Activated CD8-positive, alpha-beta T cell treated with anti-CD3 and anti-CD28 coated beads for 36 hours (primary cell): ENCODE measurements around the gene TAAR9. TPM values are rescaled to one million over a fixed set of nuclear protein-coding genes. Genes with fewer than 3 reads are reported as not detected.
"Not testable (repeated sequence)": the region's sequence is repeated elsewhere in the genome, so short reads cannot be mapped to it uniquely, and the experiment has no call there.

Experiments used
- ATAC-seq: fragments of 200-7000 bp; cut with Tn5 transposase; one replicate; pipeline ENCODE4 v1.10.0; 2021; ENCODE audit warnings: mild to moderate bottlenecking, moderate library complexity
- CTCF ChIA-PET: fragments of 350-600 bp; sonication (Branson Sonifier 250); formaldehyde crosslinking; loops from one replicate; lab custom pipeline; 2021; ENCODE audit warnings: antibody characterized with exemption; lab: Charles Lee
- POLR2A ChIA-PET: fragments of 350-600 bp; sonication (Branson Sonifier 250); formaldehyde crosslinking; loops from one replicate; lab custom pipeline; 2021; ENCODE audit warnings: antibody characterized with exemption; lab: Charles Lee
- DNase-seq: peaks from one replicate; pipeline ENCODE4 v3.0.0-alpha.2; 2020
- H3K27ac Mint-ChIP-seq: one replicate; pipeline ENCODE4 v1.8.0; 2021; ENCODE audit warnings: mild to moderate bottlenecking, mixed read lengths
- H3K27me3 Mint-ChIP-seq: one replicate; pipeline ENCODE4 v1.8.0; 2021; ENCODE audit warnings: mixed read lengths
- H3K36me3 Mint-ChIP-seq: one replicate; pipeline ENCODE4 v1.8.0; 2021; ENCODE audit warnings: low read depth, mixed read lengths
- H3K4me1 Mint-ChIP-seq: one replicate; pipeline ENCODE4 v1.8.0; 2021; ENCODE audit warnings: low read depth, mixed read lengths
- H3K4me3 Mint-ChIP-seq: one replicate; pipeline ENCODE4 v1.8.0; 2021; ENCODE audit warnings: mild to moderate bottlenecking, moderate library complexity, mixed read lengths
- H3K9me3 Mint-ChIP-seq: one replicate; pipeline ENCODE4 v1.8.0; 2021; ENCODE audit warnings: mixed read lengths
- intact Hi-C: fragments of 100-400 bp; cut with micrococcal nuclease; formaldehyde crosslinking; loops from one replicate; pipeline ENCODE4 v1.10.0; 2022
- total RNA-seq, 2 experiments: library from RNA; stranded (reverse); gene quantifications; one replicate each; pipeline ENCODE4 v1.2.3, GENCODE V29; 2021
- TF ChIP-seq, protein P1 (sequence below): fragments of 200-600 bp; IDR thresholded peaks from one replicate; pipeline ENCODE4 v1.8.0; 2022; ENCODE audit warnings: antibody characterized with exemption, mild to moderate bottlenecking

TAAR9 gene
- total RNA-seq, 2 experiments from 2014 or later = not detected

DNA sequence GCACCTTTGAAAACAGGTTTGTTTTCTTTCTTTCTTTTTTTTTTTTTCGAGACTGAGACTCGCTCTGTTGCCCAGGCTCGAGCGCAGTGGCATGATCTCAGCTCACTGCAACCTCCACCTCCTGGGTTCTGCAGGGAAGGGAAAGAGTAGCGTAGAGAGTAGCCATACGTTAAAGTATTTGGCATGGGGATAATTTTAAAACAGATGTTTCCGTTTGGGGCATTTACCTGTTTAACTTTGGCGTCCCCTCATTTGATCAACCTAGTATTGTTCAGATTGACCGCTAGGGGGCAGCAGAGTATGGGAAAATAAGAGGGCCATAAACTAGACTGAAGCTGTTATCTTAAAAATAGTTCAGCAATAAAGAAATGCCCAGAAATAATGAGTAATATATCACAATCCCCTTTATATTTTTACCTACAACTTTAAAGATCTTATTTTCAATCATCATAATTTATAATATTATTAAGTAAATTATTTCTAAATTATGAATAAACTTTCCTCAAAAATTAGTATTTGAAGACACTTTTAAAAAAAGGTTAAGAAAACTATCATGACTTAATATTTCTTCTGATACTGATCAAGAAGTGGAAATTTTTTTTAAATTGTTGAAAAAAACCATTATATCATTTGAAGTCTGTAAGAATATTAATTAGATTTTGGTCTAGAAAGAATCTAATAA lies 7.6 kb upstream of the TAAR9 start:
- ChIA-PET CTCF (interaction anchor here (0.6 to 3.6 kb wide), 17 partner anchors 10 to 1385 kb away, joined by 3 to 27 read pairs (median 4); partner anchors contain the start of genes SLC18B1 and STX7), POLR2A (no interaction called here)
- no peaks in the 10 kb centered on the region for H3K4me1 Mint-ChIP-seq
- peak; percentile 75 for ATAC-seq
- H3K4me3 Mint-ChIP-seq = peak overlapping the region; percentile 17
- no peak overlapping the region for H3K27ac Mint-ChIP-seq
- TF ChIP-seq, protein P1, sequence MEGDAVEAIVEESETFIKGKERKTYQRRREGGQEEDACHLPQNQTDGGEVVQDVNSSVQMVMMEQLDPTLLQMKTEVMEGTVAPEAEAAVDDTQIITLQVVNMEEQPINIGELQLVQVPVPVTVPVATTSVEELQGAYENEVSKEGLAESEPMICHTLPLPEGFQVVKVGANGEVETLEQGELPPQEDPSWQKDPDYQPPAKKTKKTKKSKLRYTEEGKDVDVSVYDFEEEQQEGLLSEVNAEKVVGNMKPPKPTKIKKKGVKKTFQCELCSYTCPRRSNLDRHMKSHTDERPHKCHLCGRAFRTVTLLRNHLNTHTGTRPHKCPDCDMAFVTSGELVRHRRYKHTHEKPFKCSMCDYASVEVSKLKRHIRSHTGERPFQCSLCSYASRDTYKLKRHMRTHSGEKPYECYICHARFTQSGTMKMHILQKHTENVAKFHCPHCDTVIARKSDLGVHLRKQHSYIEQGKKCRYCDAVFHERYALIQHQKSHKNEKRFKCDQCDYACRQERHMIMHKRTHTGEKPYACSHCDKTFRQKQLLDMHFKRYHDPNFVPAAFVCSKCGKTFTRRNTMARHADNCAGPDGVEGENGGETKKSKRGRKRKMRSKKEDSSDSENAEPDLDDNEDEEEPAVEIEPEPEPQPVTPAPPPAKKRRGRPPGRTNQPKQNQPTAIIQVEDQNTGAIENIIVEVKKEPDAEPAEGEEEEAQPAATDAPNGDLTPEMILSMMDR = peak; percentile 80
- H3K27me3 Mint-ChIP-seq = peaks cover 10% of the 10 kb centered on the region
- H3K9me3 Mint-ChIP-seq = no peaks in the 10 kb centered on the region
- H3K36me3 Mint-ChIP-seq = no peaks in the 10 kb centered on the region
- intact Hi-C loops = loop anchor here (5.0 to 10.0 kb wide), 2 partner anchors 134 to 232 kb away; no protein-coding TSS in a partner anchor
- DNase-seq = peak; percentile 72

DNA sequence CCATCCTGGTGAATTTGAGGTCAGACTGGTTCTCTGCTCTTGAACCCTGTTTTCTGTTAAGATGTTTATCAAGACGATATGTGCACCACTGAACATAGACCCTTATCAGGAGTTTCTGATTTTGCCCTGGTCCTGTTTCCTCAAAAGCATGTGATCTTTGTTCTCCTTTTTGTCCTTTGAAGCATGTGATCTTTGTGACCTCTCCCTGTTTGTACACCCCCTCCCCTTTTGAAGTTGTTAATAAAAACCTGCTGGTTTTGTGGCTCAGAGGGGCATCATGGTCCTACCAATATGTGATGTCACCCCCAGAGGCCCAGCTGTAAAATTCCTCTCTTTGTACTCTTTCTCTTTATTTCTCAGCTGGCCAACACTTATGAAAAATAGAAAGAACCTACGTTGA lies 3.5 kb upstream of the TAAR9 start:
- POLR2A ChIA-PET, ATAC-seq, H3K36me3 Mint-ChIP-seq, H3K4me1 Mint-ChIP-seq, H3K27ac Mint-ChIP-seq, DNase-seq, H3K9me3 Mint-ChIP-seq, CTCF ChIA-PET, H3K4me3 Mint-ChIP-seq: not testable (repeated sequence)
- H3K27me3 Mint-ChIP-seq = peaks cover 16% of the 10 kb centered on the region
- intact Hi-C loops = loop anchor here (5.0 to 10.0 kb wide), 2 partner anchors 130 to 228 kb away; no protein-coding TSS in a partner anchor

DNA sequence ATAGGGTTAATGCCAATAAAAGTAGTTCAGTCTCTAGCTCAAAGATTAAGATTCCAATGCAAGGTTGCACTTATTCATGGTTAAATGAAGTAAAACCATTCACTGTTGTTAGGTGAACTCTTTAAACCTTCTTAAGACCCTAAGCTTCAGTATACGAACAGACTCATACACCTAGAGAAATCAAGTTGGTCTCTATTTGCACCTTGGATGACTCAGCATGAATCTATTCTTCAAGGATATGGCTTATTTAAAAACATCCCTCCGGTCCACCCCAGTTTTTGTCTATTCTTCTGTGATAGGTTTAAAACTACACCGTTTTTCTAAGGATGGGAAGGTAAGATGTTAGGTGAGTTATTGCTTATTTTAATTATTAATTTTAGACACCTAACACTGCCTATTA lies 932 bp upstream of the TAAR9 start:
- TF ChIP-seq, protein P1 = no peak
- no peaks in the 10 kb centered on the region for H3K9me3 Mint-ChIP-seq
- intact Hi-C loops = loop anchor here (10.0 kb wide), 1 partner anchor 128 kb away; no protein-coding TSS in a partner anchor
- H3K27me3 Mint-ChIP-seq = peaks cover 21% of the 10 kb centered on the region
- DNase-seq (no peak), ATAC-seq (no peak)
- no peak overlapping the region for H3K27ac Mint-ChIP-seq
- ChIA-PET POLR2A (no interaction called here), CTCF (interaction anchor here (1.0 to 1.3 kb wide), 2 partner anchors 24 to 262 kb away, joined by 3 to 6 read pairs; partner anchors contain the start of genes SLC18B1 and STX7)
- no peaks in the 10 kb centered on the region for H3K4me1 Mint-ChIP-seq
- no peaks in the 10 kb centered on the region for H3K36me3 Mint-ChIP-seq
- H3K4me3 Mint-ChIP-seq = no peak overlapping the region

DNA sequence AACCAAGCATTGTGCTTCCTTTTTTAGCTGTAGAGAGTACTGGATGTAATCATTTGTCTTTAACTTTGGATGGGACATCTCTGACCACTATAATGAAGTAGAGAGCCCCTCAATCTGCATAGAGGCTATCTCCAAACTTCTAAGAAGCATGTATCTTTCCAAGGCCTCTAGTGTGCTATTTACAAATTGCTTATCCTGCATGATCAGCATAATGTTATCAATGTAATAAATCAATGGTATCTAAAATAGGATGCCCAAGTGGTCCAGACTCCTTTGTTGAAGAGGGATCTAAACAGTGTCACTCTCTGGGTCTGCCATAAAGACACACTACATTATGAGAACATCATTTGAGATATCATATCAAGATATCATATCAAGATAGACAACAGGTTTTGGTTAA lies 6.7 kb downstream of the TAAR9 start:
- TF ChIP-seq, protein P1 = no peak
- Mint-ChIP-seq H3K4me3 (no peak overlapping the region), H3K4me1 (no peaks in the 10 kb centered on the region), H3K27me3 (peaks cover 14% of the 10 kb centered on the region), H3K9me3 (no peaks in the 10 kb centered on the region), H3K27ac (no peak overlapping the region), H3K36me3 (no peaks in the 10 kb centered on the region)
- POLR2A ChIA-PET = no interaction called here
- CTCF ChIA-PET = interaction anchor here (1.4 to 2.1 kb wide), 3 partner anchors 11 to 265 kb away, joined by 4 to 10 read pairs (median 4); no protein-coding TSS in a partner anchor
- ATAC-seq (no peak), DNase-seq (no peak)
- intact Hi-C loops = no loop called here

DNA sequence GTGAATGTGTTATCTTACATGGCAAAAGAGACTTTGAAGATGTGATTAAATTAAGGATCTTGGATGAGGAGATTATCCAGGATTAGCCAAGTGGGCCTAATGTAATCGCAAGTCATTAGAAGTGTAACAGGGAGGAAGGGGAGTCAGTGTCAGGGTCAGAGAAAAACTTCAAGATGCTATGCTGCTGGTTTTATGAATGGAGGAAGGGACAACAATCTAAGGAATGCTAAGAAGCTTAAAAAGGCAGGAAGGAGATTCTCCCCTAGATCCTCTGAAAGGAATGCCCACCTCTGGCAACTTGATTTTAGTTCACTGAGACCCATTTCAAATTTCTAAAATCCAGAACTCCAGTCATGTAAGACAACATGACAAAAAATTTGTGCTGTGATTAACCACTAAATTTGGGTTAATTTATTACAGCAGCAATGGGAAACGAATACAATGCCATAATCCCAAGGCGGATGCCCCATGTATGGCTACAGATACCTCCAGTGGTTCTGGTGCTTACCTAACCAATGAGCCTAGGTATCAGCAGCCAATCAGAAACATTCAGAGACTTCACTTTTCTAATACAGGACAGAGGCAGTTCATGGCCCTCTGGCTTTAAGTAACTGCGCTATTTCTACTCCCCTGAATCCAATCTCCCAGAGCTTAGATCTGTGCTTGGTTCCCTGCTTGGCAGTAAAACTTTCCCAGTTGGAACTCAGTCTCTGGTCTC lies 10.8 kb downstream of the TAAR9 start:
- H3K27me3 Mint-ChIP-seq = peaks cover 13% of the 10 kb centered on the region
- CTCF ChIA-PET = interaction anchor here (1.0 kb wide), 1 partner anchor 10 kb away, joined by 3 read pairs; no protein-coding TSS in a partner anchor

More for the DNA sequence above, 10.8 kb downstream of the TAAR9 start:
- no peak for ATAC-seq
- Mint-ChIP-seq H3K27ac (no peak overlapping the region), H3K4me1 (no peaks in the 10 kb centered on the region), H3K9me3 (no peaks in the 10 kb centered on the region), H3K4me3 (no peak overlapping the region), H3K36me3 (no peaks in the 10 kb centered on the region)
- POLR2A ChIA-PET = no interaction called here
- intact Hi-C loops = no loop called here
- no peak for DNase-seq
- TF ChIP-seq, protein P1 = no peak
